ENCODE results near the gene TCF7L2.

TCF7L2 gene

GRCh38 chr10:113162960-113163359 is 212.9 kb downstream of the TCF7L2 start:
- no peak for TF ChIP-seq CTCF (conservative IDR thresholded peaks at IDR 0.05)
- H3K27ac ChIP-seq: no peak overlapping the region

DNA sequence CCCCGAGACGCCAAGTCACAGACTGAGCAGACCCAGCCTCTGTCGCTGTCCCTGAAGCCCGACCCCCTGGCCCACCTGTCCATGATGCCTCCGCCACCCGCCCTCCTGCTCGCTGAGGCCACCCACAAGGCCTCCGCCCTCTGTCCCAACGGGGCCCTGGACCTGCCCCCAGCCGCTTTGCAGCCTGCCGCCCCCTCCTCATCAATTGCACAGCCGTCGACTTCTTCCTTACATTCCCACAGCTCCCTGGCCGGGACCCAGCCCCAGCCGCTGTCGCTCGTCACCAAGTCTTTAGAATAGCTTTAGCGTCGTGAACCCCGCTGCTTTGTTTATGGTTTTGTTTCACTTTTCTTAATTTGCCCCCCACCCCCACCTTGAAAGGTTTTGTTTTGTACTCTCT is 215.6 kb downstream of the TCF7L2 start:
- no peak for TF ChIP-seq CTCF (conservative IDR thresholded peaks at IDR 0.05)
- H3K27ac ChIP-seq: no peak overlapping the region

GRCh38 chr10:113167702-113168101 is 217.7 kb downstream of the TCF7L2 start:
- TF ChIP-seq CTCF (conservative IDR thresholded peaks at IDR 0.05): no peak
- no peak overlapping the region for H3K27ac ChIP-seq

DNA sequence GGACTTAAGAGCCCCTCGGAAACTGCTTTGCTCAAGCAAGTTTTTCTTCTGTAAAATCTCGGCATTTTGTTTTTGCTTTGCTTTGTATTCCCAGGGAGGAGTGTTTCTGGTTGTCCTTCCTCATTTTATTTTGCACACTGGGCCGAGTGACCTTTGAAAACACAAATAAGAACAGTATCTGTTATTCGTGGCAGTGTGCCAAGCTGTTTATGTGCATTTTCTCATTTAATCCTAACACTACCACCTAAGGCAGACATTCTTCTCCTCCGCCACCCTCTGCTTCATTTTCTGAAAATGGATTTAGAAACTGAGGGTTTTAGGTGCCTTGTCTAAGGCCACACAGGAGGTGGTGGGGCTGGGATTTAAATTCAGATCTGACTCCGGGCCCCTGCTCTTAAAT is 218.5 kb downstream of the TCF7L2 start:
- no peak overlapping the region for H3K27ac ChIP-seq

GRCh38 chr10:113169111-113169510 is 219.1 kb downstream of the TCF7L2 start:
- TF ChIP-seq CTCF (conservative IDR thresholded peaks at IDR 0.05): no peak
- no peak overlapping the region for H3K27ac ChIP-seq

More for the DNA sequence above, 218.5 kb downstream of the TCF7L2 start:
- no peak for TF ChIP-seq CTCF (conservative IDR thresholded peaks at IDR 0.05)

GRCh38 chr10:113169853-113170460 is 219.9 kb downstream of the TCF7L2 start:
- no peak overlapping the region for H3K27ac ChIP-seq

DNA sequence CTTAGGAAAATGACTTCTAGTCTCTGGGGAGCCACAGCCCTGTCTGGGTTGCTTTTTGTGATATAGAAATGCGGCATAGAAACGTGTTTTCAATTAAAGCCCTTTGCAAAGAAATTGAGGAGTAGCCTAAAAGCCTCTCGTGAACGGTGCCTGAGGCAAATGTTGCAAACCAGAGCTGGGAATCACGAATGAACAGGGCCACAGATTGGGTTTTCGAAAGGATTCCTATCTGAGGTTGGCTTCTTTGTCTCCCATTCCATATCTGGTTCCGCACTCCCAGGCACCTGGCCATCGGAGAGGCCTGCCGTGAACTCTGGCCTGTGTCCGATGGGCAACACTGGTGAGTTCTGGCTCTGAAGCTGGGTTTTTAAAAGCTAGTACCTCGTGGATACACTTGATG is 221.6 kb downstream of the TCF7L2 start:
- TF ChIP-seq CTCF (conservative IDR thresholded peaks at IDR 0.05): no peak
- H3K27ac ChIP-seq: no peak overlapping the region

More at GRCh38 chr10:113169853-113170460, 219.9 kb downstream of the TCF7L2 start:
- no peak for TF ChIP-seq CTCF (conservative IDR thresholded peaks at IDR 0.05)
